ENCODE results near the gene TXNRD3. TPM values are rescaled to one million over a fixed set of nuclear protein-coding genes. Genes with fewer than 3 reads are reported as not detected.
"Not testable (repeated sequence)": the region's sequence is repeated elsewhere in the genome, so short reads cannot be mapped to it uniquely, and the experiment has no call there.

The TXNRD3 gene
- total RNA-seq, 2 experiments from 2014 or later: 1.8 to 2.5 TPM

DNA sequence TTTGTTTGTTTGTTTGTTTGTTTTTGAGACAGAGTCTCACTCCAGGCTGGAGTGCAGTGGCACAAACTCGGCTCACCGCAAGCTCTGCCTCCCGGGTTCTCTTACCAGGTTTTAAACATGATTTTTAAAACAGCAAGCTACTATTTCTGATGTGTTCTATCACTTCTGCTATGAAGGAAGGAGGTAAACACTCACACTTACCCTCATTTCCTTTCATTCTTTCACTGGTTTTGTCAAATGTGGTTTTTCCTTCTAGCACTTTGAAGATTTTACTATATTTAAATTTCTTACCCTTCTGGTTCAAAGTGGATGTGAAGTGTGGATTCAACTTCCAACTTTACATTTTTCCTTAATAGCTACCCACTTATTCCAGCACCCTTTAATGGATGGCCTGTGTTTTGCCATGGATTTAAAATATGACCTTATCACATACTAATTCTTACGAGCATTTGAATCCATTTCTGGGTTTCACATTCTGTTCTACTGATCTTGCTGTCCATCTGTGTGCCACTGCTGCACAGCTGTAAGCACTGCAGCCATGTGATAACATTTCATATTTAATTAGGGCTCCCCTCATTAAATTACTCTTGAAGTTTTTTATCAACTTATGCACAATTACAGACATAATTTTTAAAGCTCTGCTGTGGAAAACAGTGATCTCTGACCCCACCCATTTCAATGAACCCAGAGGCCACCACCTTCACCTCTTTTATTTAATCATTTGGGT, 42.3 kb downstream of the TXNRD3 start:
- POLR2A ChIA-PET: no interaction called here
- CTCF ChIA-PET: interaction anchor here (0.6 kb wide), 1 partner anchor 11 kb away, joined by 3 read pairs; no protein-coding TSS in a partner anchor

DNA sequence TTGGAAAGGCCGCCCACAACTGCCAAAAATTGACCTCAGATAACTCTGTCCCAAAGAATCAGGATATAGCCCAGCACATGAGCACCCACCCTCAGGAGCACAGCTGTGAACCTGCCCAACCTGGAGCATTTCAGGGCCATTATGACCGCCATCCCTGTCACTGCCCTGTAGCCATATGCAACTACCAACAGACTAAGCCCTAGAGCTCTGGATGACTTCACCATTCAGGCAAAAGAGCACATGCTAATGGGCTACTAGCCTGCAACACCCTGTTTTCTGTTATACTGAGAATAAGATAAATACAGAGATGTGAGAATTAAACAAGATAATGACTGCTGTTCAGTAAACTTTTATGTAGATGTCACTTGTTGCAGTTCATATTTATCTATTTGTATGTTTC, 45.0 kb downstream of the TXNRD3 start:
- ChIA-PET POLR2A (interaction anchor here (0.6 kb wide), 1 partner anchor 14 kb away, joined by 6 read pairs; no protein-coding TSS in a partner anchor), CTCF (no interaction called here)

DNA sequence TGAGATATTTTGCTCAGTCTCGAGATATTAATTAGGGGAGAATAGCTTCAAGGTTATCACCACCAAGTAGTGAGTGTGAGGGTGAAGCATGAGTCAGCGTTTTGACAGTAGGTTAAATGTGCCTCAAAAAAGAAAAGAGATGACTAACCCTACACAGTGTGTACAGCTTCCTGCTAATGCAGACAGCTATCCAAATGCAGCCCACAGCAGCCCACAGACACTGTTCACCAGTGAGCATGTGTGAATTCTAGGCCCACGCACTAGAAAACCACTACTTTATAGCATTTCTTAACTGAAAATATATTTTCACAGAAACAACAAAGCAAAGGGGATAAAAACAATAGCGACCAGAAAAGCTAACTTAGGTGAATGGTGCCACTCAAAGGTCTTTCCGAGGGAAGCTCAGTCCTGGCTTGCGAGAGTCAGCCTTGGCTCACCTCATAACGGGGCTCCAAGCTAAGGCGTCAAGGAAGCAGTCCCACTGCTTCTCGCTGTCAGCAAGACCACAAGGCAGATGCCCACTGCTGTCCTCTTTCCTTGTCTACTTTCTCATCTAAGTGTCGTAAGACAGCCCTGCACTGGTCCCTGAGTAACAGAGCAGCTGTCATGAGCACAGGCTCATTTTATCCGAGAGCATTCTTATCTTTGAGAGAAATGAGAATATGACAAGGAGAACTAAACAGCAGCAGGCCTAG, 47.6 kb downstream of the TXNRD3 start:
- ChIA-PET CTCF (interaction anchor here (0.6 kb wide), 1 partner anchor 48 kb away, joined by 3 read pairs; no protein-coding TSS in a partner anchor), POLR2A (no interaction called here)

DNA sequence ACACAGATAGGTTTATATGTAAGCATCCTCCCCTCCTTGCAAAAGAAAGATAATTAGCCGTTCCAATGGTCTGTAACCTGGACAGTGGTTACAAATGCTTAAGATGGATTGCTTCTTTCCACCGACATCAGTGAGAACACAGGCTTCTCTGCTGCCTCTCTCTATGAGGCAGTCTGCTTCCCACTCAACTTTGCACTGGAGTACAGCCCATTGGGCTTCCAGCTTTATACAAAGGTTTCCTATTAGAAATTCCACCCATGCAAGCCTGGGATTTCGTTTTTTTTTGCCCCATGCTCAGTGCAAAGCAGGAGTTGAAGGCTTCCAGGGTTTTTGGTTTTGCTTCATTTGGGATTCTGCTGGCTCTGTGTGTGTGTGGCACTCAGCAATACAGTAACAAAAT, 48.9 kb downstream of the TXNRD3 start:
- CTCF ChIA-PET: no interaction called here

DNA sequence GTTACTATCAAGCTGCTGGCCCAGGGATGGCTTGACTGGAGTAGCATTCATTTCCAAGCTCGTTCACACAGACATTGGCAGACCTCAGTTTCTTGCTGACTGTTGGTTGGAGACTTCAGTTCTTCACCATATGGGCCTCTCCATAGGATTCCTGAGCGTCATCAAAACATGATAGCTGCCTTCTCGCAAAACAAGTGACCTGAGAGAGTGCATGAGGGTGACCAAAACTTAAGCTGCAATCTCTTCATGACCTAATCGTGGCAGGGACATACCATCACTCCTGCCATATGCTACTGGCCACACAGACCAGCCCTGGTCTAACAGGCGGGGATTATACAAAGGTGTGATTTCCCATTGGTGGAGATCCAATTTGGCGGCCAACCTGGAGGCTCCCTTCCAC, 50.2 kb downstream of the TXNRD3 start:
- CTCF ChIA-PET: no interaction called here
- POLR2A ChIA-PET: interaction anchor here (0.5 kb wide), 1 partner anchor 944 kb away, joined by 3 read pairs; no protein-coding TSS in a partner anchor

More for the DNA sequence above, 48.9 kb downstream of the TXNRD3 start:
- POLR2A ChIA-PET: no interaction called here

DNA sequence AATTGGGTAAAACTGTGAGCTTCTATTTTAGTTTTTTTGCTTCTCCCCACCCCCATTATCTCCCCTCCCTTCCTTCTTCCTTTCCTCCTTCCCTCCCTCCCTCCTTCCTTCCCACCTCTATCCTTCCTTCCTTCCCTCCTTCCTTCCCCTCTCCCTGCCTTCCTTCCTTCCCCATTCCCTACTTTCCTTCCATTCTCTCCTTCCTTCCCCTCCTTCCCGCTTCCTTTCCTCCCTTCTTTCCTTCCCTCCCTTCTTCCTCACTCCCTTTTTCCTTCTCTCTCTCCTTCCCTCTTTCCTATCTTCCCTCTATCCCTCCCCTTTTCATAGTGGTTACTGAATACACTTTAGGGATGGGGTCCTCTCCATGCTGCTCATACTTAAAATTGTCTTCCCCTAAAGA, 55.8 kb downstream of the TXNRD3 start:
- POLR2A ChIA-PET: no interaction called here
- CTCF ChIA-PET: no interaction called here

DNA sequence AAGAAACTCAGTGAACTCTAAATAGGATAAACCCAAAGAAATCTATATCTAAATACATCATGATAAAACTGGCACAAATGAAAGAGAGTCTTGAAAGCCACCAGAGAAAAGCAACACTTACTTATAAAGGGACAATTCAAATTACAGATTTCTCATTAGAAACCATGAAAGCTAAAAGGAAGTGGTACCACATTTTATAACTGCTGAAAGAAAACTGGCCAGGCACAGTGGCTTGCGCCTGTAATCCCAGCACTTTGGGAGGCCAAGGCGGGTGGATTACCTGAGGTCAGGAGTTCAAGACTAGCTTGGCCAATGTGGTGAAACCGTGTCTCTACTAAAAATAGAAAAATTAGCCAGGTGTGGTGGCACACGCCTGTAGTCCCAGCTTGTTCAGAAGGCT, 59.4 kb downstream of the TXNRD3 start:
- POLR2A ChIA-PET, CTCF ChIA-PET: not testable (repeated sequence)

DNA sequence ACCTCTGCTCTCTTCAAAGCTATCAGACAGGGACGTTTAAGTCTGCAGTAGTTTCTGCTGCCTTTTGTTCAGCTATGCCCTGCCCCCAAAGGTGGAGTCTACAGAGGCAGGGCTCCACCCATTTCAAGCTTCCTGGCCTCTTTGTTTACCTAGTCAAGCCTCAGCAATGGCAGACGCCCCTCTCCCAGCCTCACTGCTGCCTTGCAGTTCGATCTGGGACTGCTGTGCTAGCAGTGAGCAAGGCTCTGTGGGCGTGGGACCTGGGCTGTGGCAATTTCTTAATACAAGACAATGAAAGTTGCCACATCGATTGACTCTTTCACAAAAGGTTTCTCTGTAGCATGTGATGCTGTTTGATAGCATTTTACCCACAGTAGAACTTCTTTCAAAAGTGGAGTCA, 63.4 kb downstream of the TXNRD3 start:
- CTCF ChIA-PET, POLR2A ChIA-PET: not testable (repeated sequence)

DNA sequence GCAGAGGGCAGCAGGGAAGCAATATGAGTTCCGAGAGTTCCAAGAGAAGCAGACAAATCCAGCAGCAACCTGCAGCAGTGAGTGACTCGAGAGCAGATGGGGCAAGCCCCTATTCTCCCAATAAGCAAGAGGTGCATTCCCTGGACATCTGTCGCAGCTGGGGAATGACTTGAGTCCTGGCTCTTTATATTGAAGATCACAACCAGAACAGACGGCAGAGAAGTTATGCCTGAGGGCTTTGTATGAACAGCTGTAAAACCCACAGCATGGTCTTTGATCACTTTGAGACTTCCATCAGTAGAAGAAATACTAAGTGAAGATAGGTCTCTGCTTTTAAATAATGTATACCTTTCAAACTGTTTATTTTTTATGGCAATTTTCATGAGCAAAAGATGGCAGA, 72.6 kb downstream of the TXNRD3 start:
- CTCF ChIA-PET: no interaction called here
- POLR2A ChIA-PET: no interaction called here

DNA sequence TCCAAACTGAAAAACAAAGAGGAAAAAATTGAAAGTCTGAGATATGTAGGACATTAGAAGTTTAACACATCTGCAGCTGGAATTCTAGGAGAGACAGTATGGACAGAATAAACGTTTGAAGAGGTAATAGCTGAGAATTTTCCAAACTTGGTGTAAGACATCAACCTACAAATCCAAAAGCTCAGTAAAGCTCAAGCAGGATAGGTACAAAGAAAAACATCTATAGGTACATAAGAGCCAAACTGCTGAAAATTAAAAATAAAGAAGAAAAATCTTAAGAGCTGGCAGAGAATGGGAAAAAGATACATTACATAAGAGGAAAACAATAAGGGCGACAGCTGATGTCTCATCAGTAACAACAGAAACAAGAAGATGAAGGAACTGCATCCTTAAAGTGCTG, 73.4 kb downstream of the TXNRD3 start:
- ChIA-PET POLR2A (no interaction called here), CTCF (no interaction called here)

DNA sequence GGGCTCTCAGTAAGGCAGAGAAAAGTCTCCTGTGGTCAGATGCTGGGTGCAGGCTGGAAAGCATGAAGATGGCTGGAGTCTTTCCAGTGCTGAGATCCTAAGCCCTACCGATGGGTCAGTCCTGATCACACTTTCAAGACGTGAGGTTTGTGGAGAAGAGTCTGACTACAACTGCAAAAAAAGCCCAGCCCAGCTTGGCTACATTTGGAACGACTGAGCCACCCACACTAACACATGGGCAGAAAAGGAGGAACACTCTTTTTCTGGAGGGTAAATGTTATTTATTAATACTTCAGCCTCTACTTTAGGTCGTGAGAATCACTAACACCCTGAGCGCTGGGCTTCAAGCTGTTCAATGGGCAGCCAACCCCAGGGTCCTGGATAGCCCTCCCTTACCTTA, 74.2 kb downstream of the TXNRD3 start:
- POLR2A ChIA-PET: no interaction called here
- CTCF ChIA-PET: no interaction called here

DNA sequence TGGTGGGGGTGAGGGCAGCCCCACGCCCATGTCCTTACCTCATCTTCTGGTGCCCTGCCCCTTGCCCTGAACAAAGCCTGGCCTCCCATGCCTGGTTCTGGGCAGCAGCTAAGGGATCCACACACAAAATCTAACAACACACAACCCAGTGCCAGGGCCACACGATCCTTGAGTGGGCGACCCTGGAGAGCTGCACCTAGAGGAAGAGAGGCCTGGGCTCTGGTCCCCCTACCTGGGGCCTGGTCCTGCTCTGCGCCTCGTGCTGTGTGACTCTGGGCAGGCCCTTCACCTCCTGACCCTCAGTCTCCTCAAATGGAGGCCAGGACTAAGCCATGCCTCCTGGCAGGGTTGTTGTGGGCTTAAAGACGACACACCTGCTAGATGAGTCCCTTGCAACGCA, 76.2 kb downstream of the TXNRD3 start:
- ChIA-PET POLR2A (no interaction called here), CTCF (no interaction called here)

DNA sequence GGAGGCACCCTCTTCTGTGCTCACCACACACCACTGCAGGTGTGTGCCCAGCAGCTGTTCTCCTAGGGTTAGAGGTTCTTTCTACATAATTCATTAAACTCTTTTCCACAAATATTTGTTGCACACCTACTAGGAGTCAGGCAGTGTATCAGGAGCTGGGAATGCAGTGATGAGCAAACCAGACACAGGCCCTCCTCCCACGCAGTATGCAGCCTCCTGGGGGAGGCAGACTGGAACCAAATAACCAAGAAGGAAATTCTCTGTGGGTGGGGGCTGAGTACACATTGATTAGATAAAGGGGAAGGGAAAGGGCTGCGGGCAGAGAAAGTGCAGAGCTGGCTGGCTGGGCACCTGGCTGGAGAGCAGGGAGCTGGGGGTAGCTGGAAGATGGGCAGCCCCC, 77.7 kb downstream of the TXNRD3 start:
- POLR2A ChIA-PET: no interaction called here
- CTCF ChIA-PET: no interaction called here

DNA sequence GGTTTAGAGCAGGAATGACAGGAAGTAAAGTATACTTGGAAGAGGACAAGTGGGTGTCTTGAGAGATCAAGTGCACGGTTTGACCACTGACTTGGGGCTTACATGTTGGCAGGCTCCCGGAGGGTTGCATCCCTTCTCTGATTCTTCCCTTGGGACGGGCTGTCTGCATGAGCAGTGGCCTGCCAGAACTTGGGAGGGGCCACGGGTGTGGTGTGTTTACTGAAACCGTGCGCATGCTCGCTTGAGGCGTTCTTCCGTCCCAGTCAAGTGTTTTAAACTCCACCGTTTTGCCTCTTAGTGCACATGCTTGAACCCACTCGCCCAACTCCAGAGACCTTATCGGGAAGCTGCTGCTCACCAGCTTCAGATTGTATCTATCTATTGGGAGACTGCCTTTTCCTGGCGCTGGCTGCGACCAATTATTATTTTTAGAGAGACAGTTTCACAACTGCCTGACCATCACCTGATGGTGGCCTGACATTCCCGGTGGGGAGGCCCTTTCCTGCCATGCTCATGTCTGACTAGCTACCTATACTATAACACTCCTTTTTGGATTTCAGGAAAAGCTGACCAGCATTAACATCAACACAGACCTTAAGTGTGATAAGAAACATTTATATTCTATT, 81.3 kb downstream of the TXNRD3 start:
- POLR2A ChIA-PET: no interaction called here
- CTCF ChIA-PET: no interaction called here

DNA sequence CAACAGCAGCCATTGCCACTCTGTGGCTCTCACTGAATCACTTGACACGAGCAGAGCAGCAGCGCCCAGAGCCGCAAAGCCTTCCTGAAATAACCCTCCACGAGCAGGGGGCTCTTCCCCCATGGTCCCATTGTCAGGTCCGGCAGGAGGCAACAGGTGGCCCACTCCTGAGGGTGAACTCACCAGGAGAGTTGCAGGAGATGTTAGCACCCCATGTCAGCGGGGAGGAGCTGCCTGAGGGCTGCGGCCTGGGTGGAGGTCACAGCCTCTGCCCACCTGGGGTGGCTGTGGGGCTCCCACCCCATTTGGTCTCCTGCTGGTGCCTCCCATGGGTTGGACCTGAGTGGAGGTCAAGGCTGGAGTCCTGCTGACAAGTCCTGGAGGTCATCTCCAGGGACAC, 83.8 kb downstream of the TXNRD3 start:
- CTCF ChIA-PET: no interaction called here
- POLR2A ChIA-PET: no interaction called here

DNA sequence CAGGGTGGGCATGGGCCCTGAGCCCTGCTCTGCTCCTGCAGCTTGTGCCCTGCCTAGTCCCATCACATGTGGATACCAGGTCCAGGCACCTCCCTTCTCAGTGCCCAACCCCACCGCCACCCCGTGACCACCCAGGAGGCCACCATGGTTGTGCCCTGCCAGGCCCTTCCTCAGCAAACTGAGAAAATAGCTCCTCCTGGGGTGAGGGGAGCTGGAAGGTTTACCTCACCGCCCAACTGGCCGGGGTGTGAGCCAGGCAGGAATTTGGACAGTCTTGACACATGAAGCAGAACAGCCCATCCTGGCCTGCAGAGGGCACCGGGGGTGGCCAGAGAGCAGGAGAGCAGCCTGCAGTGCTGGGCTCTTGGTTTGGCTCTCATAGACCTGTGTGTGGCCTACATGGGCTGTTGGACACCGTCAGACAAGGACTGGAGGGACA, 84.8 kb downstream of the TXNRD3 start:
- ChIA-PET CTCF (no interaction called here), POLR2A (no interaction called here)

DNA sequence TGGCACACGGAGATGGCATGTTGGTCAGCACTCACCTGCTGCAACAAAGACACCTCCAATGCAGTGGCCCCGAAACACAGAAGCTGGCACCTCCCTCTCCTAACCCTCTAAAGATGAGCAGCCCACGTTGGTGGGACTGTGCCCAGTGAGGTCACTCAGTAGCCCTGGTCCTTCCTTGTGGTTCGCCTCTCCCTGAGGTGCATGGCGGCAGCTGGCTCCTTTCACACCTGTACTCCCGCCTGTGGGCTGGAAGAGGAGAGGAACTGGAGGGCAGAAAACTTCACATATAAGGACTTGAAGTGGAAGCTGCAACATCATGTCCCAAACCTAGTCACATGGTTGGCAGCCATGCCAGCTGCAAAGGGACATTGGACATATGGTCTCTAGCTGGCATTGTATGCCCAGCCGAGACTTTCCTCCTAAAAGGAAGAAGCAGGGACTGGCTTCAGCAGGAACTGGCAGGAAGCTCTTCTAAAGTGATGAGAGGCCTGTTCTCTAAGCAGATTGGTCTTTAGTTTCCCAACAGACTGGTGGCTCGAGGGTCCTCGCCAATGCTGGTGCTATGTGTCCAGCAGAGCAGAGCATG, 85.4 kb downstream of the TXNRD3 start:
- CTCF ChIA-PET: no interaction called here
- POLR2A ChIA-PET: no interaction called here

DNA sequence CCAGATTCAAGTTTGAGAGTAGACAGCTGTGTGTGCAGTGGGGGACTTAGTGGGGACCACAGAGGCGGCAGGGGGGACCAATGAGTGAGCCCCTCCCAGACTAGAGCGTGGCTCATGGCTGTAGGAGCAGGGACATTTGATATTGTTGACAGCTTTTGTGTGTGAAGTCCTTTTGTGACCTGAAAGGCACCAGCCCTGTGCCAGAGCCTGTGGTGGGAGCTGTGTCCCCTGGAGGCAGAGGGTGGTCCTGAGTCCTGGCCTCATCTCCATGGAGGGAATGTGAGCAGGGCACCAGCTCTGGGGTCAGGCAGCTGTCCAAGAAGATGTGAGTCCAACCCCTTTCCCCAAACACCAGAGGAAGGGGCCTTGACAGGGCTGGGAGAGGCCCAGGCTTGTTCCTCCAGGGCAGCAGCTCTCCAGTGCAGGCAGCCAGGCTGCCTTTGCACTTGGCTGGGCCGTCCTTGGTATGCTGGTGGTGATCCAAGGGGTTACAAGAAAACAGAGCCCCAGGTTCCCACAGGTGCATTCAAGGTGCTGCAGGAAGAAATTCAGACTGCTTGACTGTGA, 86.1 kb downstream of the TXNRD3 start:
- ChIA-PET POLR2A (no interaction called here), CTCF (no interaction called here)

DNA sequence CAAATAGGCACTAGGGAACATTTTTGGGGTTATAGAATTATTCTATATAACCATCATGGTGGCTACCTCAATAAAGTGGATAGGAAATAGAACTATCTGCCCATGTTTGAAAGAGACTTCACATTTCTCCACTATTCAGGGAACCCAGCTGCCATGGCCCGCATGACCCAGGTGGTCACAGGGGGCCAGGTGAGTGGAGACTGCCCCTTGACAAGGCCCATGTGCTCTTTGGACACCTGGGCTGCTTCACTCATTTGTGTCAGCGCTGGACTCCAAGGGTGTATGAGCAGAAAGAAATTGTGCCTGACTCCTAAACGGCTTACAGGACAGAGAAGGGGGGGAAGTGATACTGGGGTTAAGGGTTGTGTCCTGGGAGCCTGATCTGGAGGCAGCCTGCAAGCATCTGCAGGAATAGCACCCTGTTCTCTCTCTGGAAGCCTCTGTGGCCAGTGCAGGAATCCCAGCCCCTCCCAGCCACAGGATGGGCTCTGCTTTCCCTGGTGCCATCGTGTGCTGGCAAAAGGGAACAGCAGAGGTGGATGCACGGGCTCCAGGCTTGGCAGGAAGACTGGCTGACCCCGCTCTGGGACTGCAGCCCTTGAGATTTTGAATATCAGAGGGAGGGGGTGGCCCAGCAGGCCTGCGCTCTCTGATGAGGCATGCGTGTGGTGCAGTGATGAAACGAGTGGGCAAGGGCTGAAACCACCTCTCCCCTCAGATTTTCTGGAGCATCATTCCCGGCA, 87.1 kb downstream of the TXNRD3 start:
- POLR2A ChIA-PET: no interaction called here
- CTCF ChIA-PET: no interaction called here

DNA sequence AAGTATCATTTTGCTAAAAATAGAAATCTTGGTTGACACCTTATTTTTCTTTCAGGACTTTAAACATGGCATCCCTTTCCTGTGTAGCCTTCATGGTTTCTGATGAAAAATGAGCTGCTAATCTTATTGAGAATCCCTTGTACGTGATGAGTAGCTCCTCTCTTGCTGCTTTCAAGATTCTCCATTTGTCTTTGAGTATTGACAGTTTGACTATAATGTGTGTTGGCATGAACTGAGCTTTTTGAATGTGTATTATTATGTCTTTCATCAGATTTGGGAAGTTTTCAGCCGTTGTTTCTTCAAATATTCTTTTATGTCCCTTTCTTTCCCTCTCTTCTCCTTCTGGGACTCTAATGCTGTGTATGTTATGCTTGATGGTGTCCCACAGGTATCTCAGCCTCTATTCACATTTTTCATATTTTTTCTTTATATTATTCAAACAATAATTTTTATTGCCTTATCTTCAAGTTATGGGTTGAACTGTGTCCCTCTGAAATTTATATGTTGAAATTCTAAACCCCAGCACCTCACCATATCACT, 92.1 kb downstream of the TXNRD3 start:
- ChIA-PET CTCF (no interaction called here), POLR2A (no interaction called here)

Measured in activated CD8-positive, alpha-beta memory T cell treated with anti-CD3 and anti-CD28 coated beads for 36 hours (primary cell).